Heart right ventricle (tissue), 16 donors: ENCODE data around the gene S100B. TPM values are rescaled to one million over a fixed set of nuclear protein-coding genes. Genes with fewer than 3 reads are reported as not detected.
"Not testable (repeated sequence)": the region's sequence is repeated elsewhere in the genome, so short reads cannot be mapped to it uniquely, and the experiment has no call there.

Experiments
- ATAC-seq, 8 donors: fragments of 200-7000 bp; cut with Tn5 transposase; one replicate each; pipeline ENCODE4 v1.9.1; 2020; ENCODE audit warnings: mild to moderate bottlenecking in 8 of 8, moderate library complexity in 8 of 8, moderate number of reproducible peaks in 1 of 8
- DNase-seq, 2 donors: peaks; one replicate each; pipeline ENCODE4 v3.0.0-alpha.2; 2020
- H3K27ac ChIP-seq, 10 donors: fragments of 200-600 bp; sonication (generic) in 2 of 10; one replicate each; pipeline versions ENCODE4 v1.5.0 to v1.8.0; 2020 to 2022; ENCODE audit warnings: mild to moderate bottlenecking in 3 of 10
- H3K27me3 ChIP-seq, 7 donors: fragments of 200-600 bp; one replicate each; pipeline ENCODE4 v1.8.0; 2021 to 2022; ENCODE audit warnings: mild to moderate bottlenecking in 2 of 7
- H3K36me3 ChIP-seq, 9 donors: fragments of 200-600 bp; sonication (generic) in 1 of 9; one replicate each; pipeline versions ENCODE4 v1.5.0 to v1.8.0; 2020 to 2022; ENCODE audit warnings: mild to moderate bottlenecking in 2 of 9
- H3K4me1 ChIP-seq, 9 donors: fragments of 200-600 bp; sonication (generic) in 1 of 9; one replicate each; pipeline versions ENCODE4 v1.5.0 to v1.8.0; 2020 to 2022; ENCODE audit warnings: mild to moderate bottlenecking in 4 of 9
- H3K4me3 ChIP-seq, 10 donors: fragments of 200-600 bp; sonication (generic) in 2 of 10; one replicate each; pipeline versions ENCODE4 v1.5.0 to v1.8.0; 2020 to 2022; ENCODE audit warnings: mild to moderate bottlenecking in 7 of 10, moderate library complexity in 2 of 10
- H3K9me3 ChIP-seq, 11 donors: fragments of 200-600 bp in 10 of 11; sonication (generic) in 2 of 11; one replicate each; pipeline versions ENCODE4 v1.5.0 to v1.8.0; 2013 to 2022; ENCODE audit warnings: mild to moderate bottlenecking in 2 of 11, control low read depth in 1 of 11, moderate library complexity in 1 of 11
- WGBS, 2 donors: extraction: QIAGEN DNeasy Blood & Tissue Kit; methylation state at CpG; one replicate each; pipeline ENCODE4 v1.1.7; 2013; ENCODE audit warnings: inconsistent platforms in 1 of 2; 5-methylcytosine and 5-hydroxymethylcytosine counted together
- intact Hi-C, 10 donors: fragments of 100-400 bp; cut with DNase I; formaldehyde crosslinking; loops; one replicate each; pipeline versions ENCODE4 v1.11.1 to v1.14.2; 2022
- polyA plus RNA-seq, 2 donors: library from polyadenylated mRNA; stranded (reverse); fragments of 200-250 nt; gene quantifications; one replicate each; pipeline ENCODE4 v1.2.3, GENCODE V29; 2013
- total RNA-seq, 10 donors: library from RNA; stranded (reverse); fragmentation: NEBNext Ultra II Directional in 3 of 10; extraction: Animal tissue kit (Norgen Biotek cat#: 25700) in 3 of 10; gene quantifications; one replicate each; pipeline versions ENCODE4 v1.2.1 to v1.2.4, GENCODE V29; 2021 to 2023
- TF ChIP-seq, protein P1 (sequence below), 9 donors: fragments of 200-600 bp; sonication (generic) in 2 of 9; IDR thresholded peaks; one replicate each; pipeline versions ENCODE4 v1.5.0 to v1.8.0; 2021 to 2022; ENCODE audit warnings: antibody characterized with exemption in 9 of 9, mild to moderate bottlenecking in 5 of 9, moderate library complexity in 1 of 9
- donor health status: Arrhythmogenic right ventricular cardiomyopathy.
- donor health status: ischemic (EF 13 %, LVEDD 7.1; RV severe dilation, severe dysfunction).
- donor health status: healthy with polysubstance abuse.
- donor health status: DM: no; HTN: yes; CAD: no.
- donor health status: DM: no; HTN: no; CAD: no.
- donor health status: ischemic (EF 25% LVEDD 6.9; RV normal size, moderate dysfunction).
- donor health status: ischemic (EF 25% LVEDD 5.7; RV mildly dilated, moderate dysfunction).
- donor health status: healthy.
- donor health status: DM: yes; HTN: yes; CAD: no.
- donor health status: Ischemic cardiomyopathy.
- donor health status: ischemic (EF 35%, LVEDD 5.7; RV mildly dilated, moderate dysfunction).
- donor health status: nonischemic (EF 11% LVEDD 7.7; RV severe dilation, severe dysfunction).
- donor health status: DM: yes; HTN: yes; CAD: no.
- donor health status: PGD.
- donor health status: ischemic (EF 29% LVEDD 5.4; RV normal size, mild dysfunction).
- donor health status: nonischemic (EF 23%, LVEDD 6.1; RV moderate dilation, normal function).

S100B gene
- total and polyA plus RNA-seq, 12 donors, result 0.53 to 11.7 (median 3.6) TPM; not detected in 1

GRCh38 chr21:46634427-46634826, 29.5 kb upstream of the S100B start:
- Histone ChIP-seq H3K4me1 (peaks cover 0 to 44% (median 33%) of the 10 kb centered on the region in 9 donors), H3K4me3 (peak overlapping the region in 8 of 10 donors; percentile 80 to 96 (median 90)), H3K27ac (peak overlapping the region in 9 of 10 donors; percentile 95 to 99 (median 98)), H3K27me3 (no peaks in the 10 kb centered on the region), H3K36me3 (peaks cover 0 to 13% (median 0%) of the 10 kb centered on the region in 9 donors), H3K9me3 (no peaks in the 10 kb centered on the region)
- WGBS, 2 donors, result 89 to 95% methylated on average over 8 of the region's 8 CpGs
- TF ChIP-seq, protein P1, sequence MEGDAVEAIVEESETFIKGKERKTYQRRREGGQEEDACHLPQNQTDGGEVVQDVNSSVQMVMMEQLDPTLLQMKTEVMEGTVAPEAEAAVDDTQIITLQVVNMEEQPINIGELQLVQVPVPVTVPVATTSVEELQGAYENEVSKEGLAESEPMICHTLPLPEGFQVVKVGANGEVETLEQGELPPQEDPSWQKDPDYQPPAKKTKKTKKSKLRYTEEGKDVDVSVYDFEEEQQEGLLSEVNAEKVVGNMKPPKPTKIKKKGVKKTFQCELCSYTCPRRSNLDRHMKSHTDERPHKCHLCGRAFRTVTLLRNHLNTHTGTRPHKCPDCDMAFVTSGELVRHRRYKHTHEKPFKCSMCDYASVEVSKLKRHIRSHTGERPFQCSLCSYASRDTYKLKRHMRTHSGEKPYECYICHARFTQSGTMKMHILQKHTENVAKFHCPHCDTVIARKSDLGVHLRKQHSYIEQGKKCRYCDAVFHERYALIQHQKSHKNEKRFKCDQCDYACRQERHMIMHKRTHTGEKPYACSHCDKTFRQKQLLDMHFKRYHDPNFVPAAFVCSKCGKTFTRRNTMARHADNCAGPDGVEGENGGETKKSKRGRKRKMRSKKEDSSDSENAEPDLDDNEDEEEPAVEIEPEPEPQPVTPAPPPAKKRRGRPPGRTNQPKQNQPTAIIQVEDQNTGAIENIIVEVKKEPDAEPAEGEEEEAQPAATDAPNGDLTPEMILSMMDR (IDR thresholded peaks at IDR 0.05), result no peak
- ATAC-seq (no peak), DNase-seq (no peak)
- intact Hi-C loops, result no loop called here

- H3K4me3 ChIP-seq, result no peak overlapping the region
- H3K27me3 ChIP-seq, result no peaks in the 10 kb centered on the region
- H3K36me3 ChIP-seq, result peaks cover 0 to 12% (median 0%) of the 10 kb centered on the region in 9 donors
- WGBS, 2 donors, result 96 to 97% methylated on average over 5 of the region's 5 CpGs
- H3K9me3 ChIP-seq, result no peaks in the 10 kb centered on the region
- DNase-seq, result no peak
- H3K4me1 ChIP-seq, result peaks cover 0 to 35% (median 27%) of the 10 kb centered on the region in 9 donors
- no peak for ATAC-seq
- H3K27ac ChIP-seq, result peak overlapping the region in 1 of 10 donors; percentile 99
- intact Hi-C loops, result no loop called here
- TF ChIP-seq, protein P1 (IDR thresholded peaks at IDR 0.05), result no peak
Observed at GRCh38 chr21:46633566-46633965, 28.7 kb upstream of the S100B start.

GRCh38 chr21:46630915-46631314, 26.0 kb upstream of the S100B start:
- 86 to 92% methylated on average over 2 of the region's 2 CpGs for WGBS, 2 donors
- Histone ChIP-seq H3K9me3 (peaks cover 0 to 18% (median 3%) of the 10 kb centered on the region in 11 donors), H3K4me1 (peaks cover 0 to 20% (median 4%) of the 10 kb centered on the region in 9 donors)
- H3K27me3 ChIP-seq, H3K27ac ChIP-seq, DNase-seq, intact Hi-C loops, H3K36me3 ChIP-seq, H3K4me3 ChIP-seq, ATAC-seq: not testable (repeated sequence)

DNA sequence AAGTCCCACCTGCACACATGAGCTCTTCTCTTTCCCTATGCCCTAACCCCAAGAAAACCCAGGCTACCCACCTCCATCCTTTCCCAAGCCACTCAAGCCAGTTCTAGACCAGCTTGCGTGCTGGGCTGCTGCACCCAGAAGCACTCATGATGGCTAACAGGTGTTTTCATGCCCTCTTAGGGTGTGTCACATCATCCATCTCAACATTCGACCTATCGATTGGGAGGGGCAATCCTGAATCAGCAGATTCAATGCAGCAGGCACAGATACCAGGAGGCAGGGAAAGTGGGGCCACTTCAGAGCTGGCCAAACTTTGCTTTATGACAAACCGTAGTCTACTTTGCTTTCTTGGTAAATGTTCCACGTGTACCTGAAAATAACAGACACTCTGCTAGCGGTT, 24.0 kb upstream of the S100B start:
- no peak for ATAC-seq
- H3K36me3 ChIP-seq, result no peaks in the 10 kb centered on the region
- H3K4me3 ChIP-seq, result no peak overlapping the region
- intact Hi-C loops, result no loop called here
- TF ChIP-seq, protein P1 (IDR thresholded peaks at IDR 0.05), result no peak
- H3K27me3 ChIP-seq, result no peaks in the 10 kb centered on the region
- H3K9me3 ChIP-seq, result peaks cover 0 to 29% (median 11%) of the 10 kb centered on the region in 11 donors
- H3K27ac ChIP-seq, result no peak overlapping the region
- DNase-seq, result no peak
- 83 to 84% methylated on average over 6 of the region's 6 CpGs for WGBS, 2 donors
- peaks cover 0 to 11% (median 0%) of the 10 kb centered on the region in 9 donors for H3K4me1 ChIP-seq

DNA sequence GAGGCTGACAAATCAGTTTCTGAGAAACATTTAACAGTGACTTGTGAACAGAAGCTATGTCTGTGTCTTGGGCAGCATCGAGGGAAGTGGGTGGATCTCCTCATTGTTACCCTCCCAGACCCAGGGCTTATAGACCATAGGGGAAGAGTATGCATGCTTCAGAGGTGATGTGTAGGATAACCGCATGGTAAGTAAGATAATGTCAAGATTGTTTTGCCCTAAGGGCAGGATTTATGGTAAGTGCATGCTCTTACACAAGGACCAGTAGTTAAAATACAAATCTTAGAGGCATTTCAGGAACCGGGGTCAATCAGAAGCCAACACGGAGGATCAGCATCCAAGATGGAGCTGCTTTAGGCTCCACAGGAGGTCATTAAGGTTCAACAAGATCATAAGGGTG, 22.8 kb upstream of the S100B start:
- no peak for ATAC-seq
- no peak overlapping the region for H3K4me3 ChIP-seq
- H3K9me3 ChIP-seq, result peaks cover 0 to 29% (median 11%) of the 10 kb centered on the region in 11 donors
- peaks cover 0 to 21% (median 0%) of the 10 kb centered on the region in 9 donors for H3K4me1 ChIP-seq
- H3K27me3 ChIP-seq, result no peaks in the 10 kb centered on the region
- H3K36me3 ChIP-seq, result no peaks in the 10 kb centered on the region
- intact Hi-C loops, result no loop called here
- 87 to 88% methylated on average over 4 of the region's 4 CpGs for WGBS, 2 donors
- TF ChIP-seq, protein P1 (IDR thresholded peaks at IDR 0.05), result no peak
- no peak for DNase-seq
- H3K27ac ChIP-seq, result peak overlapping the region in 1 of 10 donors; percentile 70
